ENCODE data around the gene USP48.

The USP48 gene

DNA sequence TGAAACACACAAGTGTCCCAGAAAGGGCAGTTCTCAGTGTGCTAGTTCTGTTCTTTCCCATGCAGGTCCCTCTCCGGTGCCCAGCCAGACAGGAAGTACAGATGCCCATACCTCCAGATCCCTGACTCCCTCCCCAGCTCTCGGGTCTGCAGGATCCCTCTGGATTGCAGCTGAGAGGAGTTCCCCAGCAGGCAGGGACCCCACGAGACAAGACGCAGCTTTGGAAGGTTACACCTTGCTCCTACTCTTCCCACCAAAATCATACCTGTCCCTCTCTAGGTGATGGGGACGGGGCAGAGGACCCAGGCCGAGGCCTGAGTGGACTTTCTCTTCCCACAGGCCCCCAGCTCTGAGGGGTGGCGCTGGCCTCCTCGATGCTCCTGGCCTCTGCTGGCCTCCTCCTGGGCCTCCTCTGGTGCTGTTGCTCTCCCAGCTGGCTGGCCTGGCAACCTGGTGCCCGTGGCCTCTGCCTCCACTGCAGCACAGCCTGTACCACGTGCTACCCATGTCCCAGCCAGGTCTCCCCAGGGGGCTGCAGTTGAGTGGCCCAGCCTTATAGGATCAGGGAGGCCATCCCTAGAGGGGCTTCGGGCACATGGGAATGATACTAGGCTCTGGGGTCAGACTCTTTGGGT, 38.6 kb upstream of the USP48 start:
- Mint-ChIP-seq H3K27me3 (peaks cover 17% of the 10 kb centered on the region), H3K9me3 (no peaks in the 10 kb centered on the region), H3K4me3 (no peak overlapping the region), H3K4me1 (peaks cover 4% of the 10 kb centered on the region), H3K27ac (no peak overlapping the region), H3K36me3 (no peaks in the 10 kb centered on the region)
- no peak for DNase-seq
- CTCF ChIA-PET, result no interaction called here

DNA sequence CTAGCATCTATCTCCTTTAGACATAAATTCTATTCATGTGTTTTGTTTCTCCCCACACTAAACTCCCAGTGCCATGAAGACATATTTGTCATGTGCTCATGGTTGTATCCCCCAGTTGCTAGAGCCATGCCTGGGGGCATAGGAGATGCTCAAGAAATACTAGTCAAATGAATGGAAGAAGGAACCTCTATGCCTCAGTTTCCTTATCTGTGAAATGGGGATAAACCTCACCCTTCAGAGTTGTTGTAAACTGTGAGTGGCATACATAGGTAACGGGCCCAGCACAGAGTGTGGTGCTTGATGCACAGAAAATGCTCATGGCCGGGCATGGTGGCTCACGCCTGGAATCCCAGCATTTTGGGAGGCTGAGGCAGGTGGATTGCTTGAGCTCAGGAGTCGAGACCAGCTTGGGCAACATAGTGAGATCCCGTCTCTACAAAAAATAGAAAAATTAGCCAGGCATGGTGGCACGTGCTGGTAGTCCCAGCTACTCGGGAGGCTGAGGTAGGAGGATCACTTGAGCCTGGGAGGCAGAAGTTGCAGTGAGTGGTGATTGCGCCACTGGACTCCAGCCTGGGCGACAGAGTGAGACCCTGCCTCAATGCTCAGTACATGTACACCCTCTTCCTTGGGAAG, 37.8 kb upstream of the USP48 start:
- CTCF ChIA-PET, result no interaction called here
- H3K4me3 Mint-ChIP-seq, result no peak overlapping the region
- H3K27ac Mint-ChIP-seq, result no peak overlapping the region

DNA sequence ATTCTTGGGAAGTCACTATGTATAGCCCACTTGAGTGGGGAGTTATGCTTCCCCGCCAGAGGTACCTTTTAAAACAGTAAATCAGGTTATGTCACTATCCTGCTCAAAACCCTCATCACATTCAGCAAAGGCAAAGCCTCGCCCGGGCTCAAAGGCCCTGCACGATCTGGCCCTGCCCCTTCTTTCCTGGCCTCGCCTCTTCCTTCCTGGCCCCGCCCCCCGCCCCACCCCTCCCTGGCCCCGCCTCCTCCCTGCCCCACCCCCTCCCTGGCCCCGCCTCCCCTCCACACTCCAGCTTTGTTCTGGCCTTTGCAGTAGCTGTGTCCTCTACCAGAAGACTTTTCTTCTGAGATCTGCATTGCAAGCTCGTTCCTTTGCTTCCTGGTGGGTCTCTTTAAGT, 35.7 kb upstream of the USP48 start:
- peak; percentile 59 for DNase-seq
- H3K9me3 Mint-ChIP-seq, result no peaks in the 10 kb centered on the region
- no peak overlapping the region for H3K27ac Mint-ChIP-seq
- no peaks in the 10 kb centered on the region for H3K36me3 Mint-ChIP-seq
- peaks cover 10% of the 10 kb centered on the region for H3K4me1 Mint-ChIP-seq
- CTCF ChIA-PET, result no interaction called here
- peaks cover 38% of the 10 kb centered on the region for H3K27me3 Mint-ChIP-seq
- no peak overlapping the region for H3K4me3 Mint-ChIP-seq

More for the DNA sequence above, 37.8 kb upstream of the USP48 start:
- no peak for DNase-seq
- H3K36me3 Mint-ChIP-seq, result no peaks in the 10 kb centered on the region
- H3K9me3 Mint-ChIP-seq, result no peaks in the 10 kb centered on the region
- H3K4me1 Mint-ChIP-seq, result peaks cover 4% of the 10 kb centered on the region
- peaks cover 22% of the 10 kb centered on the region for H3K27me3 Mint-ChIP-seq

DNA sequence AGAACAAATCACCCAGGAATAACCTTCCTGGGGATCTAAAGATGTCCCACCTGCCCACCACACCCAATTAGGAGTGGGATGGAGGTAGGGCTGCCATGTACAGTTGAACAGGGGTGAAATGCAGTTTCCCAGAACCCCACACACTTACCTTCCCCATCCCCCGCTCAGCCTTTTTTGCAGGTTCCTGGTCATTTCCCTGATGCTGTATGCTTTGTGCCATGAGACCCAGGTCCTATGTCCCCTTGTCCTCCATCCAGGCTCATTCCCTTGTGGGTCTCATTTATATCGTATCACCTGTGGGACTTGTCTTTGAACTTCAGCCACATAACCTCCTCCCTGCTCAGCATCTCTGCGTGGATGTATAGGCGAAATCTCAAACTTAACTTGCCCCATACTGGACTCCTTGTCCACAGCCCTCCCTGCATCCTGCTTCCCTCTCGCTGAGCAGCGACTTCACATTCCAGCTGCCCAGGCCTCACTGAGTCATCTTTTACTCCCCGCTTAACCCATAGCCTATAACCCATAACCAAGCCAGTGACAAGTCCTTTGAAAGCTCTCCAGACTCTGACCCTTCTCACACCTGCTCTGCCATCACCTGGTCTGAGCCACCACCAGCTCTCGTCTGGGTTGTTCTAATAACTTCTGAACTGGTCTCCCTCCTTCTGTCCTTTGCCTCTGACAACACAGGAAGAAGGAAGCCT, 33.8 kb upstream of the USP48 start:
- Mint-ChIP-seq H3K27me3 (peaks cover 55% of the 10 kb centered on the region), H3K27ac (no peak overlapping the region), H3K9me3 (no peaks in the 10 kb centered on the region), H3K36me3 (no peaks in the 10 kb centered on the region), H3K4me1 (peaks cover 10% of the 10 kb centered on the region), H3K4me3 (no peak overlapping the region)
- DNase-seq, result no peak
- CTCF ChIA-PET, result interaction anchor here (0.7 kb wide), 1 partner anchor 57 kb away, joined by 3 read pairs; no protein-coding TSS in a partner anchor

DNA sequence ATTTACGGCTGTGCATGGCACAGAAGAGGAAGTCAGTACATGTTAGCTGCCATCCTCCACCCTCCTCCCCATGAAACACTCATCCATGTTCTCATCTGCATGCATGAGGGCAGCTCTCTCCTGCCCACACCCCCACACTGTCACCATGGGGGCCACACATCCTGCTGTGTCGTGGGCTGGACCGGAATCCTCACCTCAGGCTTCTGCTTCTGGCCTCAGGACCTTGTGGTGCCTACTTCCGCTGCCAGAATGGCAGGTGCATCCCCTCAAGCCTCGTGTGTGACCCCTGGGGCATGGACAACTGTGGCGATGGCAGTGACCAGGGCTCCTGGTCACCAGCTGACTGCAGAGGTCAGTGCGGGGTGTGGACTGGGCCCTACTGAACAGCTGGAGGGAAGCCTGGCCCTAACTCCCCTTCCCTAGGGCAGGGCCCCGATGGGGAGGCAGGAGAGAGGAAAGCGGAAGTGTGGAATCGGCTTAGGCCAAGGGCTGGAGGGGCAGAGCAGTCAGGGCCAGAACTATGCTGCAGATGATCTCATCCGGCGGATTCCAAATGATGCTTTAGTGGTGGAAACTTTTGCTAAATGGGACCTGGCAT, 32.9 kb upstream of the USP48 start:
- Mint-ChIP-seq H3K9me3 (no peaks in the 10 kb centered on the region), H3K27me3 (peaks cover 51% of the 10 kb centered on the region), H3K27ac (no peak overlapping the region), H3K4me1 (peaks cover 10% of the 10 kb centered on the region), H3K4me3 (no peak overlapping the region), H3K36me3 (no peaks in the 10 kb centered on the region)
- no peak for DNase-seq
- CTCF ChIA-PET, result no interaction called here

DNA sequence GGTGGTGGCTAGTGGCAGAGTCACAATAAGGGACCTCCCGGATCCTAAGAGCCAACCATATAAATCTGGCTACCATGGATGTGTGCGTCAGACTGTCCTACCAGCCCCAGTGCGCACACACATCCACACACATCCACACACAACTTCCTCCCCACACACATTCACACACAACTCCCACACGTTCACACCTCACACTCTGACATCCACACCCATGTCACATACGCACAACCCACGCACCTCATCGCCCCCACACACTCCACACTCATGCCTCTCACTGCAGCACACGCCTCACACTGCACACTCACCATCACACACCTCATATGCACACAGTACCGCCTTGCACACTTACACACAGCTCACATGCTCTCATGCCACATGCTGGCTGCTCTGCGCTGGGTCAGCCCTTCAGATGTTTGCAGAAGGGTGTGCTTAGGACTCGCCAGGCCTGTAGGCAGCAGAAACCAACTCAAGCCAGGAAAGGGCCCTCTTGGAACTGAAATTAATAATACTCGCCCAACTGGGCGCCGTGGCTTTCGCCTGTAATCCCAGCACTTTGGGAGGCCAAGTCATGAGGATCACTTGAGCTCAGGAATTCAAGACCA, 32.1 kb upstream of the USP48 start:
- H3K4me1 Mint-ChIP-seq, result peaks cover 10% of the 10 kb centered on the region
- H3K36me3 Mint-ChIP-seq, result no peaks in the 10 kb centered on the region

DNA sequence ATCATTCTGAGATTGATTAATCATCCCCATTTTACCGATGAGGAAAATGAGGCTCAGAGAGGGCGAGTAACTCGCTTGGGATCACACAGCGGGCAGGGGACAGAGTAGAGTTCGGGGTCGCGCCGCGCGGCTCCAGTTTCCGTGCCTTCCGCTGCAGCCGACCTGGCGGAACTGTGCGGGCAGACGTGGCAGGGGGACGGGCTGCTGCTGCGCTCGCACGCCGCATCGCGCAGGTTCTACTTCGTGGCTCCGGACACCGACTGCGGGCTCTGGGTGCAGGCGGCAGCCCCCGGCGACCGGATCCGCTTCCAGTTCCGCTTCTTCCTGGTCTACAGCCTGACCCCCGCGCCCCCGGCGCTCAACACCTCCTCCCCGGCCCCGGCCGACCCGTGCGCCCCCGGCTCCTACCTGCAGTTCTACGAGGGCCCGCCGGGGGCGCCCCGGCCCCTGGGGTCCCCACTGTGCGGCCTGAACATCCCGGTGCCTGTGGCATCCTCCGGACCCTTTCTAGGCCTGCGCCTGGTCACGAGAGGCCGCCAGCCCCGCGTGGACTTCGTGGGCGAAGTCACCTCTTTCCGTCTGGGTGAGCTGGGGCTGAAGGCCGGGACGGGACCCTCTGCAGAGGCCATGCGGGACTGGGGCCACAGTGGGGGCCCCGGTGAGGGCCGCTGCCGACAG, 31.4 kb upstream of the USP48 start:
- H3K4me3 Mint-ChIP-seq, result peak overlapping the region; percentile 52

More for the DNA sequence above, 32.1 kb upstream of the USP48 start:
- DNase-seq, result no peak
- Mint-ChIP-seq H3K27ac (no peak overlapping the region), H3K9me3 (no peaks in the 10 kb centered on the region), H3K27me3 (peaks cover 48% of the 10 kb centered on the region), H3K4me3 (peak overlapping the region; percentile 50)
- CTCF ChIA-PET, result no interaction called here

DNA sequence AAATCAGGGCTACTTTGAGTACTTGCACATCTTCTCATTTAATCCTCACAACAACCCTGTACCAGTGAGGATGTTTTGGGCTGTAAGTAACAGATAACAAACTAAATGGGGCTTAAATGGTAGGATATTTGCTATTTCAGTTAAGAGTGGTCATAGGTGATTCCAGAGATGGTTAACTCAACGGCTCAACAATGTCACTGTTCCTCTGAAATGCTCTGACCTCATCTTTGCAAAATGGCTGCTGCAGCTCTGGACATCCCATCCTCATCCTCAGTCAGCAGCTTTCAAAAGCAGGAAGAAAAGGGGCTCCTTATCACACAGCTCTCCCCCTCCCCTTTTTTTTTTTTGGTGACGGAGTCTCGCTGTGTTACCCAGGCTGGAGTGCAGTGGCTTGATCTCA, 30.6 kb upstream of the USP48 start:
- Mint-ChIP-seq H3K9me3 (no peaks in the 10 kb centered on the region), H3K36me3 (no peaks in the 10 kb centered on the region), H3K4me3 (no peak overlapping the region), H3K27ac (no peak overlapping the region), H3K27me3 (peaks cover 48% of the 10 kb centered on the region), H3K4me1 (peaks cover 9% of the 10 kb centered on the region)
- CTCF ChIA-PET, result no interaction called here
- no peak for DNase-seq

More for the DNA sequence above, 31.4 kb upstream of the USP48 start:
- Mint-ChIP-seq H3K27me3 (peaks cover 48% of the 10 kb centered on the region), H3K9me3 (no peaks in the 10 kb centered on the region), H3K27ac (no peak overlapping the region), H3K36me3 (no peaks in the 10 kb centered on the region), H3K4me1 (peaks cover 10% of the 10 kb centered on the region)
- CTCF ChIA-PET, result no interaction called here
- peak; percentile 43 for DNase-seq

DNA sequence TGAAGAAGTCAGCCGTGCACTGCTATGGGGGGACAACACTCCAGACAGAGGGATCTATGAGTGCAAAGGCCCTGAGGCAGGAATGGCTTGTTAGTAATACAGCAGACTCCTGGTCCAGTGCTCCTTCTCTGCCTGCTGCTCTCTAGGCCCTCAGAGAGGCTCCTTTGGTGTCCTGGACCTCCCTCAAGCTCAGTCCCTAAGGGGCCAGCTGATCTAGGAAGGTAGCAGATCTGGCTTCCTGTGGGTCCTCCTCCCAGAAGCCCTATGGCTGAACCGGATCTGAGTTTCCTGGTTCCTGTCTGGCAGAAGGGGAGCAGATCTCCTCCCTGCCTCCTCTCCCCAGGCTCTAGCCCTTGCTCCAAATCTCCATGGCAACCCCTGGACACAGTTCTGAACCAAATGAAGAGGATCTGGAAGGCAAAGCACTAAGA, 28.9 kb upstream of the USP48 start, which contains the start of gene LDLRAD2:
LDLRAD2 (plus strand) TSS at position 391 of the 431 bp plus-strand sequence. CDS start 187 bp downstream, outside the sequence.
- DNase-seq, result no peak

DNA sequence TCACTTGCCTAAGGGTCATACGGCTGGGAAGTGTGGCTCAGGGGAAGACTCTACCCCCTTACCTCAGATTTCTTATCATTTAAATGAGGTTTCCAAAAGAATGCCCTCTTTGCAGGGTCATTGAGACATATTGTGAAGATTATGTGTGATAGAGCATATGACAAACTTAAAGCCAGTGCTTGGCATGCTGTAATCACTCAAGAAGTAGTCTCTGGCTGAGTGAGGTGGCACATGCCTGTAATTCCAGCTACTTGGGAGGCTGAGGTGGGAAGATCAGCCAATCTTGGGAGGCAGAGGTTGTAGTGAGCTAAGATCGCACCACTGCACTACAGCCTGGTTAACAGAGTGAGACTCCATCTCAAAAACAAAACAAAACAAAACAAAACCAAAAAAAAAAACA, 21.6 kb upstream of the USP48 start:
- H3K27me3 Mint-ChIP-seq, result no peaks in the 10 kb centered on the region
- H3K4me3 Mint-ChIP-seq, result no peak overlapping the region
- H3K27ac Mint-ChIP-seq, result no peak overlapping the region
- no peaks in the 10 kb centered on the region for H3K9me3 Mint-ChIP-seq
- no peaks in the 10 kb centered on the region for H3K4me1 Mint-ChIP-seq
- no peaks in the 10 kb centered on the region for H3K36me3 Mint-ChIP-seq
- no peak for DNase-seq
- CTCF ChIA-PET, result no interaction called here

More for the DNA sequence above, 28.9 kb upstream of the USP48 start, which contains the start of gene LDLRAD2:
- Mint-ChIP-seq H3K27me3 (peaks cover 46% of the 10 kb centered on the region), H3K27ac (no peak within 1 kb of the TSS), H3K9me3 (no peaks in the 10 kb centered on the region), H3K36me3 (no peaks in the 10 kb centered on the region), H3K4me3 (no peak within 1 kb of the TSS), H3K4me1 (peaks cover 6% of the 10 kb centered on the region)
- CTCF ChIA-PET, result no interaction called here

DNA sequence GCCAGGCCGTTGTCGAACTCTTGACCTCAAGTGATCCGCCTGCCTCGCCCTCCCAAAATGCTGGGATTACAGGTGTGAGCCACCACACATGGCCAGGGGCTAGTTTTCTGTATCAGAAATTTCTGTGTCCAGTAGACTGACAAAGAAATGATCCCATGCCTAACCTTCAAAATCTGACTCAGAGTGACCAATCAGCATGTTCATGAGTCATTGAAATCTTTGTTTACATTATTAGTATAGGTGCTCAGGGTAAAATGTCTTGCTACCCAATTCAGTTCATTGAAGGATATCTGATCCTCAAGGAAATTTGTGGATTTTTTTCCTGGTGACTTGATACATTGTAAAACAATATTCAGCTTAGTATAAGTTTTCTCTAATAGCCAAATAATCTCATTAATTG, 18.2 kb upstream of the USP48 start:
- Mint-ChIP-seq H3K9me3 (no peaks in the 10 kb centered on the region), H3K4me1 (no peaks in the 10 kb centered on the region), H3K4me3 (no peak overlapping the region), H3K27me3 (no peaks in the 10 kb centered on the region), H3K36me3 (no peaks in the 10 kb centered on the region), H3K27ac (no peak overlapping the region)
- no peak for DNase-seq
- CTCF ChIA-PET, result no interaction called here

DNA sequence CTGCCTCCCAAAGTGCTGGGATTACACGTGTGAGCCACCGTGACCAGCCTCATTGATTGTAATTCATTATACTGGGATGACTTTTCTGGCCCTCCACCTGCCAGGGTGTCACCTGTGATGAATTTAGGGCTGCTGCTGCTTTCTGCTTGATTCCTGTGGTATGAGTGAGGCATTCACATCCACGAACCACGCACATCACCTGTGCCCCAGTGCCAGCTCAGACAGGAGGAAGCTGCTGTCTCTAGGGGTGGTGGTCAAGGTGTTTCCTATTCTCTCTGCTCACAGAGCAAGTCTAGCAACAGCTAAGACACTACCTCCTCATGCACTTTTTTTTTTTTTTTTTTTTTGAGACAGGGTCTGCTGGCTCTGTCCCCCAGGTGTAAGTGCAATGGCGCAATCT, 16.8 kb upstream of the USP48 start:
- DNase-seq, result no peak
- Mint-ChIP-seq H3K27ac (no peak overlapping the region), H3K36me3 (no peaks in the 10 kb centered on the region), H3K27me3 (no peaks in the 10 kb centered on the region), H3K4me3 (no peak overlapping the region), H3K9me3 (peaks cover 8% of the 10 kb centered on the region), H3K4me1 (no peaks in the 10 kb centered on the region)
- CTCF ChIA-PET, result no interaction called here

DNA sequence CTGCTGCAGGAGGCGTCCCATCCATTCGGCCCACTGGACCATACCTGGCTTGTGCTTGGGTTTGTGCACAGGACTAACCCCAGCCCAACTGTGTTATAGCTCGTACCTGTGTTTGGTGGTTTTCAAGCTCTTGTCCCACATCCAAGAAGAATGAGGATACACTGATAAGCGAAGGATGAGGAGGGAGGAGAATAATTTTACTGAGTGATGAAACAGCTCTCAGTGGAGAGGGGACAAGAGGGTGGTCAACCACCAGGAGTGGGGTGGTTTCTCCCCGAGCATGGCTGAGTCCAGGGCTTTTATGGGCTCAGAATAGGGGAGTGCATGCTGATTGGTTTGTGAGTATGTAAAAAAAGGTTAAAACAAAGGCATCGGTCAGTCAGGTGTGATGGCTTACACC, 12.1 kb upstream of the USP48 start:
- no peak for DNase-seq
- Mint-ChIP-seq H3K4me3 (no peak overlapping the region), H3K9me3 (peaks cover 11% of the 10 kb centered on the region), H3K27me3 (no peaks in the 10 kb centered on the region), H3K27ac (no peak overlapping the region), H3K36me3 (no peaks in the 10 kb centered on the region), H3K4me1 (peaks cover 8% of the 10 kb centered on the region)
- CTCF ChIA-PET, result no interaction called here

DNA sequence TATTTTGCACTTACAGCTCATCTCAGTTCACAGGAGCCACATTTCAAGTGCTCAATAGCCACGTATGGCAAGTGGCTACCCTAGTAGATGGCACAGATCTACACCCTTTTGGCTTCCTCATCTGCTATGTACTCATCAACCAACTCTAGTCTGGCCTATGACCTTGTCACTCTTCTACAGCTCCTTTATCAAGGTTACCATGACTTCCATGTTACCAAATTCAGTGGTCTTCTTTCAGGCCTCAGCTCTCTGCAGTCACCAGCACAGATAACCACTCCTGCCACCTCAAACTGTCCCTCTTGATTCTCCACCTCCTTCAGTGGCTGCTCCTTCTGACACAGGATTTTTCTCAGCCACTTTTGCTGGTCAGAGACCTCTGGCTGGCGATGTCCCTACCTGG, 11.7 kb upstream of the USP48 start:
- Mint-ChIP-seq H3K36me3 (no peaks in the 10 kb centered on the region), H3K9me3 (peaks cover 11% of the 10 kb centered on the region), H3K4me3 (no peak overlapping the region), H3K27me3 (no peaks in the 10 kb centered on the region), H3K4me1 (peaks cover 8% of the 10 kb centered on the region), H3K27ac (no peak overlapping the region)
- DNase-seq, result no peak
- CTCF ChIA-PET, result interaction anchor here (0.9 kb wide), 1 partner anchor 13 kb away, joined by 3 read pairs; no protein-coding TSS in a partner anchor
